ENCODE data around the gene G0S2. TPM values are rescaled to one million over a fixed set of nuclear protein-coding genes. Genes with fewer than 3 reads are reported as not detected.

The G0S2 gene
- total and polyA plus RNA-seq, 5 experiments from 2014 or later: not detected

GRCh38 chr1:209635850-209636249, 39.4 kb upstream of the G0S2 start:
- Mint-ChIP-seq H3K9me3 (no peaks in the 10 kb centered on the region), H3K27me3 (peaks cover 0 to 3% (median 0%) of the 10 kb centered on the region in 5 donors), H3K36me3 (no peaks in the 10 kb centered on the region), H3K27ac (peak overlapping the region in 2 of 10 donors; percentile 17 to 68), H3K4me1 (peaks cover 0 to 6% (median 2%) of the 10 kb centered on the region in 4 donors), H3K4me3 (no peak overlapping the region)
- ATAC-seq: no peak
- no peak for DNase-seq
- POLR2A ChIA-PET: no interaction called here

- H3K27me3 Mint-ChIP-seq: peaks cover 0 to 6% (median 0%) of the 10 kb centered on the region in 5 donors
- peak overlapping the region in 1 of 10 donors; percentile 68 for H3K27ac Mint-ChIP-seq
- no peak overlapping the region for H3K4me3 Mint-ChIP-seq
- ATAC-seq (no peak), DNase-seq (no peak)
- POLR2A ChIA-PET: no interaction called here
- peaks cover 0 to 2% (median 0%) of the 10 kb centered on the region in 3 donors for H3K36me3 Mint-ChIP-seq
- H3K9me3 Mint-ChIP-seq: no peaks in the 10 kb centered on the region
- no peaks in the 10 kb centered on the region for H3K4me1 Mint-ChIP-seq
Observed at GRCh38 chr1:209641832-209642172, 33.4 kb upstream of the G0S2 start.

GRCh38 chr1:209642816-209643215, 32.4 kb upstream of the G0S2 start:
- Mint-ChIP-seq H3K27ac (no peak overlapping the region), H3K4me1 (no peaks in the 10 kb centered on the region), H3K4me3 (no peak overlapping the region), H3K9me3 (no peaks in the 10 kb centered on the region), H3K27me3 (peaks cover 0 to 7% (median 0%) of the 10 kb centered on the region in 5 donors), H3K36me3 (peaks cover 0 to 2% (median 0%) of the 10 kb centered on the region in 3 donors)
- POLR2A ChIA-PET: no interaction called here
- ATAC-seq: no peak
- DNase-seq: no peak

- peak overlapping the region in 1 of 10 donors; percentile 13 for H3K27ac Mint-ChIP-seq
- H3K9me3 Mint-ChIP-seq: no peaks in the 10 kb centered on the region
- peaks cover 0 to 2% (median 0%) of the 10 kb centered on the region in 3 donors for H3K36me3 Mint-ChIP-seq
- peaks cover 0 to 7% (median 0%) of the 10 kb centered on the region in 5 donors for H3K27me3 Mint-ChIP-seq
- no peaks in the 10 kb centered on the region for H3K4me1 Mint-ChIP-seq
- no peak overlapping the region for H3K4me3 Mint-ChIP-seq
- POLR2A ChIA-PET: no interaction called here
- no peak for ATAC-seq
- no peak for DNase-seq
Observed at GRCh38 chr1:209643285-209644020, 31.8 kb upstream of the G0S2 start.

DNA sequence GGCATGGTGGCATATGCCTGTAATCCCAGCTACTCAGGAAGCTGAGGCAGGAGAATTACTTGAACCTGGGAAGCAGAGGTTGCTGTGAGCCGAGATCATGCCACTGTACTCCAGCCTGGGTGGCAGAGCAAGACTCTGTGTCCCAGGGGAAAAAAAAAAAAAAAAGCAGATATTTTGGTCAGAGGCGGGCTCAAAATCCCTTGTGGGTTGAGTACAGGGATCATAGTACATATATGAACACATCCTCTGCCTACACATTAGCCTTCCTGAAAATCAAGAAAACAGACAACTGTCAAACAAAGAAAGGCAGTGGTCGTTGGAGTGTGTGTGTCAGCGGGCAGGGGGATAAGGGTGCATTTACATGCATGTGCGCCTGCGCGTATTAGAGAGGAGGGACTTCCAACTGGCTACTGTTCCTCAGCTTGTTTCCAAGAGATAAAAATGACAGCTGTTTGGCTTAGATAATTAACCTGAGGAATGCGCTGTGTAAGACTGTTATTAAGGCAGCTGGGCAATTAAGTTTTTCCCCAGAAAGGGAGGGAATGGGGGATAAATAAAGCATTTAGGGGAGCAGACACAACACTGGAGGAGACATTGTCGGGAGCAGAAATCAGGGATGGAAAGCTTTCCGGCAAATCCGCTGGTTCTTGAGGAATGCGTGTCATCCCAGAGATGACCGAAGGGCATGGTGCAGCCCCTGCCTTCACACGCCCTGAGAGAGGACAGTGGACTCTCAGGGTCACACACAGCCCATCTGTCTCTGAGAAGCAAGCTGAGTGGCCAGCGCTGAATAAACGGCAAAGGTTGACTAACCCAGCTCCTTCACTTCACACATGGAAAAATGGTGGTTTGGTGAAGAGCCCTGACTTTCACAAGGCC, 29.4 kb upstream of the G0S2 start:
- H3K9me3 Mint-ChIP-seq: no peaks in the 10 kb centered on the region
- no peak for ATAC-seq
- peaks cover 0 to 4% (median 0%) of the 10 kb centered on the region in 5 donors for H3K27me3 Mint-ChIP-seq
- peak overlapping the region in 2 of 10 donors; percentile 6 to 47 for H3K27ac Mint-ChIP-seq
- peaks cover 0 to 4% (median 2%) of the 10 kb centered on the region in 4 donors for H3K4me1 Mint-ChIP-seq
- H3K4me3 Mint-ChIP-seq: no peak overlapping the region
- peaks cover 0 to 2% (median 0%) of the 10 kb centered on the region in 3 donors for H3K36me3 Mint-ChIP-seq
- POLR2A ChIA-PET: no interaction called here
- DNase-seq: no peak

DNA sequence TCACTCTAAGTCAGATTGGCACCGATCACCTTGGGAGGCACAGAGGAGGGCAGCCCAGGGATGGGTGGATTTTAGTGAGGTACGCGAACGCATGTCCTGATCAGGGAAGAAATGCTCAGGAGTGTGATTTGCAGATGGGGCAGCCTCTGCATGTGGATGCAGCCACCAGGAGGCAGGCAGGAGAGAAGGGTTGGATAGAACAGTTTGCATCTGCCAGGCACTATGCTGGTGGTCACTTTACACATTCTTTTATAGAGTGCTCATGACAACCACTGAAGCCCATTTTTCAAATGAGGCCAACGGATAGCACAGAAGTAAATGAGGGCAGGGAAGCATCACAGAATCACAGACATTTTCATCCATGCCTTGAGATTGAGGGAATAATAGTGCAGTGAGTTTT, 28.7 kb upstream of the G0S2 start:
- H3K9me3 Mint-ChIP-seq: no peaks in the 10 kb centered on the region
- peaks cover 0 to 2% (median 0%) of the 10 kb centered on the region in 3 donors for H3K36me3 Mint-ChIP-seq
- ATAC-seq (no peak), DNase-seq (peak in 1 of 10 donors; percentile 6)
- H3K4me3 Mint-ChIP-seq: no peak overlapping the region
- peaks cover 0 to 9% (median 2%) of the 10 kb centered on the region in 4 donors for H3K4me1 Mint-ChIP-seq
- H3K27ac Mint-ChIP-seq: no peak overlapping the region
- POLR2A ChIA-PET: no interaction called here
- H3K27me3 Mint-ChIP-seq: peaks cover 0 to 4% (median 0%) of the 10 kb centered on the region in 5 donors

DNA sequence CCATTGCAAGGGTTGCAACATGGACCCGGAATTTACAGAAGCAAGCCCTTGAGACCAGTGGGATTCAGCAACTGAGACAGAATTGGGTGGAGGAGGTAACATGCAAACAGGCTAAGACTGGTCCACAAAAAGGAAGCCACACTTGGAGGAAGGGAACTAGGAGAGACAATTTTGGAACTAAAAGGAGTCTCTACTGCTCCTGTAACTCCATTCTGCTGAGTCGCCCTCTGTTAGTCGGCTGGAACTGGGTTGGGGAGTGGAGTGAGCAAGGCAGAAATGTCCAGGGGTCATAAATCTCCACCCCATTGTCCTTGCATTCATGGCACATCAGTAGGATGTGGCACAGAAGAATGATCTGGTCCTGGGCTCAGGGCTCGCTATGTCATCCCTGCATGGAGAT, 28.1 kb upstream of the G0S2 start:
- POLR2A ChIA-PET: no interaction called here
- peaks cover 0 to 2% (median 0%) of the 10 kb centered on the region in 3 donors for H3K36me3 Mint-ChIP-seq
- ATAC-seq (no peak), DNase-seq (no peak)
- peaks cover 0 to 9% (median 2%) of the 10 kb centered on the region in 4 donors for H3K4me1 Mint-ChIP-seq
- peaks cover 0 to 4% (median 0%) of the 10 kb centered on the region in 5 donors for H3K27me3 Mint-ChIP-seq
- H3K27ac Mint-ChIP-seq: no peak overlapping the region
- H3K9me3 Mint-ChIP-seq: no peaks in the 10 kb centered on the region
- H3K4me3 Mint-ChIP-seq: no peak overlapping the region

DNA sequence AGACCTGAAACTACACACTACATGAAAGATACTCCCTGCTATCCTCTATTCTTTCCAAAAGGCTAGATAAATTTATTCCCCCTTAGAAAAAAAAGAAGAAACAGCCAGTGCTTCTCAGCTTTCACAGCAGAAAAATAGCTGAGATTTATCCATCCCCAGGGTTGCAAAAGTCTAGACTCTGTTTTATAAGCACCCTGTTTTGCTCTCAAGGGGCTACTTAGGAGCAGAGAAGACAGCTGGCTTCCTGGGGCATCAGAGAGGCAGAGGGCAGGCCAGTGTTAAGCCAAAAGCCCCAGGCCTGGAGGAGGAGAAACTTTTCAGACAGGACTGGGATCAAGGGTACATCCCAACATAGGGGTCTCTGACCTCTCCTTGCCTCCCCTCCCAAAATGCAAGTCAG, 26.9 kb upstream of the G0S2 start:
- POLR2A ChIA-PET: no interaction called here
- H3K4me3 Mint-ChIP-seq: no peak overlapping the region
- DNase-seq (no peak), ATAC-seq (no peak)
- no peaks in the 10 kb centered on the region for H3K9me3 Mint-ChIP-seq
- peaks cover 2 to 11% (median 7%) of the 10 kb centered on the region in 4 donors for H3K4me1 Mint-ChIP-seq
- no peak overlapping the region for H3K27ac Mint-ChIP-seq
- H3K27me3 Mint-ChIP-seq: peaks cover 0 to 4% (median 0%) of the 10 kb centered on the region in 5 donors
- peaks cover 0 to 2% (median 0%) of the 10 kb centered on the region in 3 donors for H3K36me3 Mint-ChIP-seq

- DNase-seq (no peak), ATAC-seq (no peak)
- Mint-ChIP-seq H3K27ac (no peak overlapping the region), H3K9me3 (no peaks in the 10 kb centered on the region), H3K27me3 (peaks cover 0 to 4% (median 0%) of the 10 kb centered on the region in 5 donors), H3K4me1 (peaks cover 2 to 11% (median 7%) of the 10 kb centered on the region in 4 donors), H3K36me3 (peaks cover 0 to 2% (median 0%) of the 10 kb centered on the region in 3 donors), H3K4me3 (no peak overlapping the region)
- POLR2A ChIA-PET: no interaction called here
Observed at GRCh38 chr1:209648931-209649776, 26.1 kb upstream of the G0S2 start.

GRCh38 chr1:209650454-209650853, 24.8 kb upstream of the G0S2 start:
- DNase-seq (no peak), ATAC-seq (no peak)
- POLR2A ChIA-PET: no interaction called here
- peaks cover 0 to 2% (median 0%) of the 10 kb centered on the region in 3 donors for H3K36me3 Mint-ChIP-seq
- no peak overlapping the region for H3K4me3 Mint-ChIP-seq
- H3K27ac Mint-ChIP-seq: no peak overlapping the region
- peaks cover 0 to 4% (median 0%) of the 10 kb centered on the region in 5 donors for H3K27me3 Mint-ChIP-seq
- H3K4me1 Mint-ChIP-seq: peaks cover 2 to 11% (median 7%) of the 10 kb centered on the region in 4 donors
- no peaks in the 10 kb centered on the region for H3K9me3 Mint-ChIP-seq

DNA sequence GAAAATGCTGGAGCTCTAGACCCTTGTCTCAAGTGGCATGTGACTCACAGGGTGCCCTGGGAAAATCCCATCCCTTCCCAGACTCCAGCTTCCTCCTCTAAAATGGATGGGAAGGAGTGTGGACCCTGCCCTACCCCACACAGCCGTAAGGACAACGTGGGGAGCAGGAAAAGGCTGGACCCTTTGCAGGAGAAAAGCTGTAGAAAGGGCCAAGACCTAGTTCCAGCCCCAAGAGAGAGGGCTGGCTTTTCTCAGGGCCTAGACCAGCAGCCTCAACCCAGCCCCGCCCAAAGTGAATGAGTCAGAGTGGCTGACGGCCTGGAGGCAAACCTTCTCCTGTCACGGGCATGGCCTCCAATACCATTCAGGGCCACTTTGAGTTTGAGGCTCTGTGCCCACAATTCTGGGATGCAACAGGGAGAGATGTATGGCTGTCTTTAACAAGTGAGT, 24.0 kb upstream of the G0S2 start:
- ATAC-seq (no peak), DNase-seq (no peak)
- Mint-ChIP-seq H3K4me1 (peaks cover 2 to 11% (median 7%) of the 10 kb centered on the region in 4 donors), H3K36me3 (no peaks in the 10 kb centered on the region), H3K27ac (peak overlapping the region in 2 of 10 donors; percentile 8 to 36), H3K27me3 (peaks cover 0 to 4% (median 0%) of the 10 kb centered on the region in 5 donors), H3K4me3 (peak overlapping the region in 1 of 10 donors; percentile 37), H3K9me3 (no peaks in the 10 kb centered on the region)
- POLR2A ChIA-PET: no interaction called here

- POLR2A ChIA-PET: no interaction called here
Observed at GRCh38 chr1:209652121-209652735, 23.0 kb upstream of the G0S2 start, which contains the start of gene LAMB3. LAMB3 (minus strand) TSS chr1:209652425; CDS start chr1:209650944, 1,481 bp downstream.

More at GRCh38 chr1:209652121-209652735, 23.0 kb upstream of the G0S2 start, which contains the start of gene LAMB3:
- no peak for ATAC-seq
- Mint-ChIP-seq H3K36me3 (no peaks in the 10 kb centered on the region), H3K4me1 (peaks cover 2 to 11% (median 7%) of the 10 kb centered on the region in 4 donors), H3K27ac (peak within 1 kb of the TSS in 3 of 10 donors; percentile 27 to 77 (median 36)), H3K27me3 (no peaks in the 10 kb centered on the region), H3K4me3 (peak within 1 kb of the TSS in 1 of 10 donors; percentile 37), H3K9me3 (no peaks in the 10 kb centered on the region)
- no peak for DNase-seq
